ENCODE data around the gene PRPF31. TPM values are rescaled to one million over a fixed set of nuclear protein-coding genes. Genes with fewer than 3 reads are reported as not detected.

Gene PRPF31
- total and polyA plus RNA-seq, 9 of the 15 experiments (the other 6 are each of a cell fraction or from before 2014, with no cell fraction given), result 5.8 to 92.2 (median 69.2) TPM

DNA sequence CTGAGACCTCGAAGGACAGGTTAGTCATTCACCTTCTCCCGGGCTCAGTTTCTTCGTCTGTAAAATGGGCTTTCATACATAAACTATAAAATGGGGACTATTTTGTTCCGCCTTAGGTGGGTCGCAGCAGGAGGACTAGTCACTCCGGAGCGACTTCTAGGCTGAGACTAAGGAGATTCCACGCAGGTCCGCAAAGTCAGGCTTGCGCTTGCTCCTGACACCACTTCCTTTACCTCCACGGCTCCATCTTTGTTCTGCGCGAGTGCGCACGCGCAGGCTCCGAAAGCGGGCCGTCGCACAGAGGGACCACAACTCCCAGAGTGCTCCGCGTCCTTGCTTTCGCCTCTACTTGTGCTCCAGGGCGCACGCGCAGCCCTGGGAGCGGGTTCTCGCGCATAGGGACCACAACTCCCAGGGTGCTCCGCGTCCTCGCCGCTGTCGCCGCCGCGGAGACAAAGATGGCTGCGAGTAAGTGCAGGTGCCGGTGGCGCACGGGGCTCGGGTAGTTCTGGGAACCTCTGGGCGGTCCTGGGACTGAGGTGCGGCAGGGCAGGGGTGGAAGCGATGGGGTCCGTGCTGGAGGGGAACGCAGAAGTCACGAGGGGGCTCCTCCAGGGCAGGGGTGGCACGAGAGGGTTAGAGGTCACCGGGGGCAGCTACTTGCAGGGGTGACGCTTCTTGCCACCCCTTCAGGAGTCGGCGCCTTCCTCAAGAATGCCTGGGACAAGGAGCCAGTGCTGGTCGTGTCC lies 13.0 kb upstream of the PRPF31 start, which contains the start of gene NDUFA3 (continued):
- no peak for TF ChIP-seq ZNF699 (CRISPR knock-in tag; IDR thresholded peaks at IDR 0.05; ENCODE audit: insufficient replicate concordance)
- no peak for TF ChIP-seq POLR2AphosphoS2 (IDR thresholded peaks at IDR 0.05; ENCODE audit: low read length)
- TF ChIP-seq ZNF551 (CRISPR knock-in tag; IDR thresholded peaks at IDR 0.05), result no peak
- TF ChIP-seq, protein P1, sequence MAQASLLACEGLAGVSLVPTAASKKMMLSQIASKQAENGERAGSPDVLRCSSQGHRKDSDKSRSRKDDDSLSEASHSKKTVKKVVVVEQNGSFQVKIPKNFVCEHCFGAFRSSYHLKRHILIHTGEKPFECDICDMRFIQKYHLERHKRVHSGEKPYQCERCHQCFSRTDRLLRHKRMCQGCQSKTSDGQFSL (CRISPR knock-in tag; IDR thresholded peaks at IDR 0.05), result peak; percentile 19; the same call in 1 of the 2 replicates
- TF ChIP-seq, protein P1 (tag; IDR thresholded peaks at IDR 0.05), result no peak
- TF ChIP-seq ZNF197 (CRISPR knock-in tag; IDR thresholded peaks at IDR 0.05; ENCODE audit: low read depth), result 0 out of 2 replicates have a peak, but pooled peaks have one; percentile 46
- TF ChIP-seq SIRT6 (IDR thresholded peaks at IDR 0.05; ENCODE audit: low read depth, low read length), result no peak
- no peak for TF ChIP-seq RBM14 (IDR thresholded peaks at IDR 0.05; ENCODE audit: borderline replicate concordance, insufficient read depth, low read depth, low read length)
- TF ChIP-seq ZSCAN29 (IDR thresholded peaks at IDR 0.05), result no peak
- TF ChIP-seq HEY1 (CRISPR knock-in tag; IDR thresholded peaks at IDR 0.05; ENCODE audit: borderline replicate concordance), result no peak
- TF ChIP-seq, protein P2, sequence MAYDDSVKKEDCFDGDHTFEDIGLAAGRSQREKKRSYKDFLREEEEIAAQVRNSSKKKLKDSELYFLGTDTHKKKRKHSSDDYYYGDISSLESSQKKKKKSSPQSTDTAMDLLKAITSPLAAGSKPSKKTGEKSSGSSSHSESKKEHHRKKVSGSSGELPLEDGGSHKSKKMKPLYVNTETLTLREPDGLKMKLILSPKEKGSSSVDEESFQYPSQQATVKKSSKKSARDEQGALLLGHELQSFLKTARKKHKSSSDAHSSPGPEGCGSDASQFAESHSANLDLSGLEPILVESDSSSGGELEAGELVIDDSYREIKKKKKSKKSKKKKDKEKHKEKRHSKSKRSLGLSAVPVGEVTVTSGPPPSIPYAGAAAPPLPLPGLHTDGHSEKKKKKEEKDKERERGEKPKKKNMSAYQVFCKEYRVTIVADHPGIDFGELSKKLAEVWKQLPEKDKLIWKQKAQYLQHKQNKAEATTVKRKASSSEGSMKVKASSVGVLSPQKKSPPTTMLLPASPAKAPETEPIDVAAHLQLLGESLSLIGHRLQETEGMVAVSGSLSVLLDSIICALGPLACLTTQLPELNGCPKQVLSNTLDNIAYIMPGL (CRISPR knock-in tag; IDR thresholded peaks at IDR 0.05), result no peak
- no peak for TF ChIP-seq ZNF282 (CRISPR knock-in tag; IDR thresholded peaks at IDR 0.05)
- TF ChIP-seq CBX5 (IDR thresholded peaks at IDR 0.05; ENCODE audit: borderline replicate concordance, low read depth), result no peak
- peak; percentile 36; the same call in 1 of the 2 replicates for TF ChIP-seq DPF2 (IDR thresholded peaks at IDR 0.05)
- TF ChIP-seq CAMTA2 (CRISPR knock-in tag; conservative IDR thresholded peaks at IDR 0.05), result no peak
- TF ChIP-seq ZNF76 (CRISPR knock-in tag; IDR thresholded peaks at IDR 0.05; ENCODE audit: borderline replicate concordance), result no peak
- no peak for TF ChIP-seq NFE2 (IDR thresholded peaks at IDR 0.05; ENCODE audit: low read depth)
- no peak for TF ChIP-seq RUNX1 (IDR thresholded peaks at IDR 0.05; ENCODE audit: low read depth)
- TF ChIP-seq ZBTB17 (CRISPR knock-in tag; IDR thresholded peaks at IDR 0.05), result no peak; the same call in 1 of the 2 replicates
- TF ChIP-seq KLF6 (CRISPR knock-in tag; IDR thresholded peaks at IDR 0.05; ENCODE audit: borderline replicate concordance), result 0 out of 2 replicates have a peak, but pooled peaks have one; percentile 20
- no peak for TF ChIP-seq HOXB6 (CRISPR knock-in tag; IDR thresholded peaks at IDR 0.05; ENCODE audit: borderline replicate concordance)
- no peak for TF ChIP-seq STAT5A (IDR thresholded peaks at IDR 0.05; ENCODE audit: borderline replicate concordance, low read length)
- TF ChIP-seq NUFIP1 (IDR thresholded peaks at IDR 0.05; ENCODE audit: partially characterized antibody), result no peak
- no peak for TF ChIP-seq SMAD1 (IDR thresholded peaks at IDR 0.05; ENCODE audit: low read depth, low read length, partially characterized antibody)
- TF ChIP-seq, protein P3, sequence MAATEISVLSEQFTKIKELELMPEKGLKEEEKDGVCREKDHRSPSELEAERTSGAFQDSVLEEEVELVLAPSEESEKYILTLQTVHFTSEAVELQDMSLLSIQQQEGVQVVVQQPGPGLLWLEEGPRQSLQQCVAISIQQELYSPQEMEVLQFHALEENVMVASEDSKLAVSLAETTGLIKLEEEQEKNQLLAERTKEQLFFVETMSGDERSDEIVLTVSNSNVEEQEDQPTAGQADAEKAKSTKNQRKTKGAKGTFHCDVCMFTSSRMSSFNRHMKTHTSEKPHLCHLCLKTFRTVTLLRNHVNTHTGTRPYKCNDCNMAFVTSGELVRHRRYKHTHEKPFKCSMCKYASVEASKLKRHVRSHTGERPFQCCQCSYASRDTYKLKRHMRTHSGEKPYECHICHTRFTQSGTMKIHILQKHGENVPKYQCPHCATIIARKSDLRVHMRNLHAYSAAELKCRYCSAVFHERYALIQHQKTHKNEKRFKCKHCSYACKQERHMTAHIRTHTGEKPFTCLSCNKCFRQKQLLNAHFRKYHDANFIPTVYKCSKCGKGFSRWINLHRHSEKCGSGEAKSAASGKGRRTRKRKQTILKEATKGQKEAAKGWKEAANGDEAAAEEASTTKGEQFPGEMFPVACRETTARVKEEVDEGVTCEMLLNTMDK (IDR thresholded peaks at IDR 0.05; ENCODE audit: borderline replicate concordance, insufficient read depth, low read depth, low read length, poor library complexity, severe bottlenecking), result no peak
- peak; percentile 100 for TF ChIP-seq NRF1 (conservative IDR thresholded peaks at IDR 0.05 in 1 of 2, IDR thresholded peaks at IDR 0.05 in 1 of 2)
